Ovary (tissue), 9 donors: ENCODE measurements around the gene P4HA2. TPM values are rescaled to one million over a fixed set of nuclear protein-coding genes. Genes with fewer than 3 reads are reported as not detected.
A peak's percentile ranks its signal among the peaks of the same experiment; 100 is the strongest.

Experiments
- DNase-seq, 5 donors: peaks; one replicate each; pipeline ENCODE4 v3.0.0-alpha.2; 2019 to 2020
- H3K27ac ChIP-seq, 2 donors: fragments of 200-600 bp; one replicate each; pipeline versions ENCODE4 v1.5.1 to v1.8.0; 2019 to 2022
- H3K27me3 ChIP-seq: fragments of 200-600 bp; one replicate; pipeline ENCODE4 v1.8.0; 2022
- H3K36me3 ChIP-seq: fragments of 200-600 bp; sonication (generic); one replicate; pipeline ENCODE4 v1.5.1; 2019
- H3K4me1 ChIP-seq: one replicate; pipeline ENCODE4 v1.8.1; 2013; ENCODE audit warnings: mild to moderate bottlenecking, moderate library complexity; ENCODE audit not compliant: insufficient read depth
- H3K4me3 ChIP-seq: fragments of 200-600 bp; sonication (generic); one replicate; pipeline ENCODE4 v1.5.1; 2017
- H3K9me3 ChIP-seq, 2 donors: fragments of 200-600 bp in 1 of 2; sonication (generic) in 1 of 2; one replicate each; pipeline versions ENCODE4 v1.5.1 to v1.8.1; 2013 to 2019; ENCODE audit warnings: mild to moderate bottlenecking in 1 of 2, moderate library complexity in 1 of 2
- CTCF ChIP-seq, 3 donors: fragments of 450-650 bp in 2 of 3; fragments of 200-600 bp in 1 of 3; IDR thresholded peaks; one replicate each; pipeline versions ENCODE4 v1.5.1 to v1.8.0; 2016 to 2022; ENCODE audit warnings: antibody characterized with exemption in 3 of 3, mild to moderate bottlenecking in 1 of 3
- EP300 ChIP-seq: sonication (generic); formaldehyde crosslinking; IDR thresholded peaks from one replicate; pipeline ENCODE4 v1.6.1; 2017; ENCODE audit warnings: antibody characterized with exemption
- POLR2A ChIP-seq: fragments of 450-650 bp; IDR thresholded peaks from one replicate; pipeline ENCODE4 v1.6.1; 2017; ENCODE audit warnings: antibody characterized with exemption, mild to moderate bottlenecking, moderate library complexity
- WGBS, 3 donors: extraction: QIAGEN DNeasy Blood & Tissue Kit in 1 of 3; methylation state at CpG; one replicate each; pipeline versions ENCODE4 v1.1.5 to v1.1.7; 2013 to 2017; 5-methylcytosine and 5-hydroxymethylcytosine counted together
- intact Hi-C, 4 donors: fragments of 100-400 bp; cut with DNase I; formaldehyde crosslinking; loops; one replicate each; pipeline versions ENCODE4 v1.11.0 to v1.15.1; 2022 to 2023
- polyA plus RNA-seq, 2 donors: library from polyadenylated mRNA; stranded (reverse); fragments of 200-250 nt in 1 of 2; fragments of 350-450 nt in 1 of 2; fragmentation: Illumina TruSeq in 1 of 2; extraction: RNeasy Lipid Tissue Mini Kit (QIAGEN cat#74804) in 1 of 2; gene quantifications; one replicate each; pipeline ENCODE4 v1.2.3, GENCODE V29; 2013 to 2014
- total RNA-seq, 7 donors: library from RNA; depleted of rRNA in 2 of 7; stranded (reverse); fragments of >200 nt in 2 of 7; fragmentation: NEBNext Ultra II Directional in 3 of 7; extraction: Animal tissue kit (Norgen Biotek cat#: 25700) in 3 of 7; gene quantifications; one replicate each; pipeline versions ENCODE4 v1.1.0 to v1.2.4, GENCODE V29; 2016 to 2023
- donor health status: DM: no; HTN: no; CAD: no; lungs with moderate emphysema.
- donor health status: DM: no; HTN: no; CAD: no.
- donor health status: Bipolar disorder and iron deficiency.
- donor health status: DM: yes; HTN: yes; CAD: no.
- donor health status: DM: no; HTN: no; CAD: no.
- donor health status: DM: yes; HTN: yes; CAD: no.

P4HA2 gene
- total and polyA plus RNA-seq, 9 donors = 3.9 to 36.9 (median 15.4) TPM

GRCh38 chr5:132237141-132237540 lies 9.5 kb upstream of the P4HA2 start:
- no peak overlapping the region for H3K27ac ChIP-seq
- no peak overlapping the region for H3K4me3 ChIP-seq
- intact Hi-C loops = no loop called here
- no peak for TF ChIP-seq CTCF (IDR thresholded peaks at IDR 0.05)
- no peak for TF ChIP-seq EP300
- TF ChIP-seq POLR2A = no peak
- H3K27me3 ChIP-seq = no peaks in the 10 kb centered on the region
- WGBS, 3 donors = 94 to 100% (median 100%) methylated on average over 1 of the region's 1 CpG
- H3K9me3 ChIP-seq = no peaks in the 10 kb centered on the region
- no peaks in the 10 kb centered on the region for H3K4me1 ChIP-seq
- no peaks in the 10 kb centered on the region for H3K36me3 ChIP-seq
- peak in 2 of 5 donors; percentile 2 to 3 for DNase-seq

DNA sequence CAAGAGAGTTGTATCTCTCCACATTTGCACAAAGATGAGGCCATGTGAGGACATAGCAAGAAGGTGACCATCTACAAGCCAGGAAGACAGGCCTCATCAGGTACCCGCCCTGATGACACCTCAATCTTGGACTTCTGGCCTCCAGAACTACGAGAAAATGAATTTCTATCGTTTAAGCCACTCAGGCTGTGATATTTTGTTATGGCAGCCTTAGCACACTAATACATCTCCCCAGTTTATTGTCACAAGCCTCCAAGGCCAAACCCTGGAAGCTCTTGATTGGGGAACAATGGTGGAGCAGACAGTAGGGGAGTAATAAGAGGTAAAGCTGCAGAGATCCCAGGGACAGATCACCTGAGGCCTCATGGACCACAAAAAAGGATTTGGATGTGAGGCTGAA lies 7.7 kb upstream of the P4HA2 start:
- WGBS, 3 donors = 87 to 94% (median 91%) methylated on average over 3 of the region's 3 CpGs
- intact Hi-C loops = no loop called here

GRCh38 chr5:132234684-132235062 lies 7.0 kb upstream of the P4HA2 start:
- Histone ChIP-seq H3K36me3 (no peaks in the 10 kb centered on the region), H3K27me3 (no peaks in the 10 kb centered on the region), H3K27ac (no peak overlapping the region), H3K4me3 (no peak overlapping the region), H3K9me3 (no peaks in the 10 kb centered on the region), H3K4me1 (no peaks in the 10 kb centered on the region)
- DNase-seq = peak in 2 of 5 donors; percentile 1 to 3
- TF ChIP-seq POLR2A (no peak), EP300 (no peak), CTCF (IDR thresholded peaks at IDR 0.05) (no peak)
- 90 to 97% (median 93%) methylated on average over 2 of the region's 2 CpGs for WGBS, 3 donors
- intact Hi-C loops = no loop called here

More for the DNA sequence above, 7.7 kb upstream of the P4HA2 start:
- H3K27ac ChIP-seq = no peak overlapping the region
- H3K4me3 ChIP-seq = no peak overlapping the region
- no peaks in the 10 kb centered on the region for H3K36me3 ChIP-seq
- peak in 2 of 5 donors; percentile 1 to 3 for DNase-seq
- no peaks in the 10 kb centered on the region for H3K4me1 ChIP-seq
- no peaks in the 10 kb centered on the region for H3K27me3 ChIP-seq
- TF ChIP-seq EP300 (no peak), CTCF (IDR thresholded peaks at IDR 0.05) (no peak), POLR2A (no peak)
- H3K9me3 ChIP-seq = no peaks in the 10 kb centered on the region

GRCh38 chr5:132233811-132234683 lies 6.4 kb upstream of the P4HA2 start:
- no peaks in the 10 kb centered on the region for H3K27me3 ChIP-seq
- 91 to 96% (median 91%) methylated on average over 7 of the region's 7 CpGs for WGBS, 3 donors
- H3K9me3 ChIP-seq = no peaks in the 10 kb centered on the region
- peak in 2 of 5 donors; percentile 2 to 3 for DNase-seq
- no peak for TF ChIP-seq CTCF (IDR thresholded peaks at IDR 0.05)
- TF ChIP-seq EP300 = no peak
- TF ChIP-seq POLR2A = no peak
- intact Hi-C loops = no loop called here
- no peak overlapping the region for H3K27ac ChIP-seq
- H3K4me3 ChIP-seq = no peak overlapping the region
- no peaks in the 10 kb centered on the region for H3K4me1 ChIP-seq
- H3K36me3 ChIP-seq = no peaks in the 10 kb centered on the region
